GM12878 (cell line): ENCODE measurements around the gene NCAN. TPM values are rescaled to one million over a fixed set of nuclear protein-coding genes. Genes with fewer than 3 reads are reported as not detected.
A peak's percentile ranks its signal among the peaks of the same experiment; 100 is the strongest.

Experiments used
- ATAC-seq: fragments of 200-7000 bp; cut with Tn5 transposase; 3 replicates; pipeline ENCODE4 v1.9.1; 2020; ENCODE audit warnings: mild to moderate bottlenecking, moderate library complexity
- BruUV-seq: library from RNA; stranded (reverse); fragments of 400-500 nt; replicated peaks from 2 replicates; lab custom pipeline; 2021; lab: Mats Ljungman, UMichigan
- CTCF ChIA-PET: fragments of 300-600 bp; sonication (Branson Sonifier 250); formaldehyde crosslinking; extraction: SDS; loops from one replicate; lab custom pipeline; 2021; ENCODE audit warnings: inconsistent platforms; lab: Yijun Ruan, JAX
- POLR2A ChIA-PET: fragments of 350-600 bp; formaldehyde crosslinking; extraction: SDS; loops from one replicate; lab custom pipeline; 2021; ENCODE audit warnings: inconsistent platforms; lab: Charles Lee
- RAD21 ChIA-PET: fragments of 300-600 bp; sonication (Branson Sonifier 250); formaldehyde crosslinking; loops from one replicate; lab custom pipeline; 2023; ENCODE audit warnings: antibody characterized with exemption; ENCODE audit not compliant: unreplicated experiment; lab: Charles Lee
- SMC1A ChIA-PET: fragments of 300-600 bp; sonication (Branson Sonifier 250); formaldehyde crosslinking; loops from one replicate; lab custom pipeline; 2023; ENCODE audit not compliant: unreplicated experiment, uncharacterized antibody; lab: Charles Lee
- DNase-seq: peaks from one replicate; pipeline ENCODE4 v3.0.0-alpha.2; 2011; ENCODE audit warnings: low read depth, low spot score
- FAIRE-seq: peaks from 3 replicates; lab custom pipeline; 2011; peaks lifted over from hg19 to GRCh38; lab: Jason Lieb, UNC
- H2AFZ ChIP-seq: 2 replicates; pipeline ENCODE4 v1.6.0; 2011; ENCODE audit warnings: low read depth, low read length, control low read depth; ENCODE audit not compliant: control insufficient read depth
- H3K27ac ChIP-seq: 2 replicates; pipeline ENCODE4 v1.5.1; 2011; ENCODE audit warnings: control low read depth; ENCODE audit not compliant: control insufficient read depth, insufficient read depth
- H3K27me3 ChIP-seq, 2 experiments: replicated peaks in 1 of 2; 2 replicates each; pipeline versions ENCODE4 v1.6.0 to v1.6.1; 2011; ENCODE audit warnings: low read length in 1 of 2; ENCODE audit not compliant: control insufficient read depth in 2 of 2, insufficient read depth in 2 of 2
- H3K36me3 ChIP-seq, 2 experiments: 2 replicates each; pipeline ENCODE4 v1.5.1; 2011; ENCODE audit warnings: low read length in 1 of 2; ENCODE audit not compliant: control insufficient read depth in 2 of 2, insufficient read depth in 2 of 2
- H3K4me1 ChIP-seq: 2 replicates; pipeline ENCODE4 v1.6.1; 2011; ENCODE audit warnings: mild to moderate bottlenecking, low read length, moderate library complexity, mixed read lengths; ENCODE audit not compliant: control insufficient read depth, insufficient read depth
- H3K4me2 ChIP-seq: 2 replicates; pipeline ENCODE4 v1.6.0; 2011; ENCODE audit warnings: control low read depth; ENCODE audit not compliant: control insufficient read depth, insufficient read depth
- H3K4me3 ChIP-seq: fragments of 200-600 bp; sonication (generic); 2 replicates; pipeline ENCODE4 v1.5.1; 2016
- H3K79me2 ChIP-seq: 2 replicates; pipeline ENCODE4 v1.6.0; 2011; ENCODE audit warnings: low read length; ENCODE audit not compliant: control insufficient read depth, insufficient read depth
- H3K9ac ChIP-seq: 2 replicates; pipeline ENCODE4 v1.8.0; 2011; ENCODE audit warnings: low read length, control low read depth, mixed read lengths; ENCODE audit not compliant: control insufficient read depth, insufficient read depth
- H3K9me3 ChIP-seq: replicated peaks from 3 replicates; pipeline ENCODE4 v1.5.1; 2011; ENCODE audit warnings: mild to moderate bottlenecking, low read length; ENCODE audit not compliant: control insufficient read depth, insufficient read depth
- H4K20me1 ChIP-seq: 2 replicates; pipeline ENCODE4 v1.6.0; 2011; ENCODE audit not compliant: control insufficient read depth, insufficient read depth
- CHD1 ChIP-seq: IDR thresholded peaks from 2 replicates; pipeline ENCODE4 v1.6.1; 2012; ENCODE audit warnings: low read depth, low read length, improper control_type of control experiment
- CHD2 ChIP-seq: IDR thresholded peaks from 2 replicates; pipeline ENCODE4 v1.6.1; 2011; ENCODE audit warnings: low read depth, low read length, improper control_type of control experiment, borderline replicate concordance
- CREB1 ChIP-seq: IDR thresholded peaks from 2 replicates; pipeline ENCODE4 v1.6.1; 2012; ENCODE audit warnings: low read depth, mild to moderate bottlenecking, inconsistent platforms
- CREM ChIP-seq: IDR thresholded peaks from 2 replicates; pipeline ENCODE4 v1.6.1; 2014; ENCODE audit warnings: antibody characterized with exemption, low read depth
- DPF2 ChIP-seq: fragments of 450-650 bp; IDR thresholded peaks from 2 replicates; pipeline ENCODE4 v1.6.1; 2017; ENCODE audit warnings: mild to moderate bottlenecking
- EGR1 ChIP-seq, 2 experiments: IDR thresholded peaks; 1 replicate in 1 of 2; 2 replicates in 1 of 2; pipeline ENCODE4 v1.6.1; 2011 to 2012; ENCODE audit warnings: low read depth in 2 of 2, low read length in 2 of 2, borderline replicate concordance in 1 of 2, mild to moderate bottlenecking in 1 of 2, moderate library complexity in 1 of 2
- FOS ChIP-seq: IDR thresholded peaks from 3 replicates; pipeline ENCODE4 v1.6.1; 2011; ENCODE audit warnings: borderline replicate concordance; ENCODE audit not compliant: insufficient read length; ENCODE audit errors: extremely low read depth
- JUNB ChIP-seq: IDR thresholded peaks from 2 replicates; pipeline ENCODE4 v1.6.1; 2016; ENCODE audit warnings: antibody characterized with exemption, mild to moderate bottlenecking
- PAX5 ChIP-seq: IDR thresholded peaks from 2 replicates; pipeline ENCODE4 v1.6.1; 2011; ENCODE audit warnings: low read depth, low read length, borderline replicate concordance
- POLR2A ChIP-seq: IDR thresholded peaks from 2 replicates; pipeline ENCODE4 v1.6.1; 2011; ENCODE audit warnings: low read depth, mild to moderate bottlenecking, low read length
- RBBP5 ChIP-seq: fragments of 200-600 bp; sonication (generic); conservative IDR thresholded peaks from 2 replicates; pipeline ENCODE4 v1.6.1; 2016
- RUNX3 ChIP-seq: IDR thresholded peaks from 2 replicates; pipeline ENCODE4 v1.6.1; 2012; ENCODE audit warnings: low read length, inconsistent platforms
- SMARCA5 ChIP-seq: fragments of 450-650 bp; IDR thresholded peaks from 2 replicates; pipeline ENCODE4 v1.6.1; 2017; ENCODE audit warnings: mild to moderate bottlenecking
- SP1 ChIP-seq: IDR thresholded peaks from one replicate; pipeline ENCODE4 v1.6.1; 2011; ENCODE audit warnings: low read depth, low read length
- TCF12 ChIP-seq: IDR thresholded peaks from 2 replicates; pipeline ENCODE4 v1.6.1; 2011; ENCODE audit warnings: low read depth, mild to moderate bottlenecking, low read length
- TCF3 ChIP-seq: IDR thresholded peaks from 2 replicates; pipeline ENCODE4 v1.6.1; 2012; ENCODE audit warnings: low read depth, mild to moderate bottlenecking, low read length, borderline replicate concordance; ENCODE audit not compliant: insufficient read depth
- YY1 ChIP-seq: IDR thresholded peaks from 2 replicates; pipeline ENCODE4 v1.6.1; 2011; ENCODE audit warnings: low read depth, mild to moderate bottlenecking, low read length
- WGBS: methylation state at CpG from one replicate; pipeline ENCODE4 v1.1.6; 2016; ENCODE audit warnings: low lambda C conversion rate; ENCODE audit not compliant: insufficient replicate concordance, insufficient coverage; ENCODE audit errors: missing lambda C conversion rate; 5-methylcytosine and 5-hydroxymethylcytosine counted together
- in situ Hi-C: fragments of 300-500 bp; cut with MboI; formaldehyde crosslinking; loops from 9 replicates; pipeline ENCODE4 v1.14.3; 2018; ENCODE audit warnings: mixed read lengths
- intact Hi-C: fragments of 100-400 bp; cut with micrococcal nuclease; formaldehyde crosslinking; loops from one replicate; pipeline ENCODE4 v1.14.2; 2022; ENCODE audit not compliant: unreplicated experiment
- polyA plus RNA-seq, 11 experiments: library from polyadenylated mRNA; depleted of rRNA in 4 of 11; unstranded in 6 of 11; stranded (reverse) in 5 of 11; fragments of >200 nt; fragmentation: Nextera tagmentation in 4 of 11; fragmentation: Illumina TruSeq in 1 of 11; extraction: Ambion mirVana in 4 of 11; extraction: Trizol in 1 of 11; gene quantifications; 1 replicate in 1 of 11; 2 replicates in 10 of 11; pipeline versions ENCODE4 v1.2.1 to v1.2.3, GENCODE V29; 2011 to 2016; ENCODE audit warnings: inconsistent platforms in 2 of 11, missing spikeins in 2 of 11, low read depth in 1 of 11
- total RNA-seq, 4 experiments: library from RNA; depleted of rRNA in 3 of 4; stranded (reverse); fragments of >200 nt in 3 of 4; fragmentation: Illumina TruSeq in 1 of 4; extraction: Trizol in 1 of 4; gene quantifications; 2 replicates each; pipeline versions ENCODE4 v1.2.1 to v1.2.3, GENCODE V29; 2013 to 2021
- TF ChIP-seq, protein P1 (sequence below): fragments of 450-650 bp; IDR thresholded peaks from 2 replicates; pipeline ENCODE4 v1.6.1; 2017; ENCODE audit warnings: antibody characterized with exemption, mild to moderate bottlenecking, moderate library complexity

Gene NCAN
- total and polyA plus RNA-seq, 10 of the 15 experiments (the other 5 are each of a cell fraction or from before 2014, with no cell fraction given) = 0.02 to 0.34 (median 0.12) TPM; not detected in 1

DNA sequence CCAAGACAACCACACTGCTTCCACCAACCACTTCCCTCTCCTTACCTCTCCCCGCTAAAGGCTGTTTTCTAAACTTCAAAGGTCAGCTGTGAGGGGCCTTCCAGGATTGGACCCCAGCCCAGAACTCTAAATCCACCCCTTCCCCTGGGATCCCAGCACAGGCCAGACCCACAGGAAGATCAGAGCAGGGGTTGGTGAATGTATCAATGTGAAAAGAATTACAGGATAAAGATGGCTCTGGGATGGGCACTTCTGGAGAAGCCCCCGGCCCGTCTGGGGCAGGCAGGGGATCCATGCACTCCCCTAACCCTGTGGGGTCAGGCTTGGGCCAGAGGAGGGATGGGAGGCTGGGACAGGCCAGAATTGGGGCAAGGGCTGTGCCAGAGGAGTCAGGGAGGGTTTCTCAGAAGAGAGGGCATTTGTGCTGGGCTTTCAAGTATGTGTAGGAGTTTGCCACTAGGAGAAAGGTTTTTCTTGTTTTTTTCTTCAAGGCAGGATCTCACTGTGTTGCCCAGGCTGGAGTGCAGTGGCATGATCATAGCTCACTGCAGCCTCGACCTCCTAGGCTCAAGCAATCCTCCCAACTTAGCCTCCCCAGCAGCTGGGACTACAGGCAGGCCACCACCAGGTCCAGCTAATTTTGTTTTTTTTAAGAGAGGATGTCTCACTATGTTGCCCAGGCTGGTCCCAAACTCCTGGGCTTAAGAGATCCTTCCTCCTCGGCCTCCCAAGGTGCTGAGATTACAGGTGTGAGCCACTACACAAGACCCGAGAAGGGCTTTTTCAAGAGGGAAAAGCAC lies 40.7 kb upstream of the NCAN start (continued):
- TF ChIP-seq, protein P1, sequence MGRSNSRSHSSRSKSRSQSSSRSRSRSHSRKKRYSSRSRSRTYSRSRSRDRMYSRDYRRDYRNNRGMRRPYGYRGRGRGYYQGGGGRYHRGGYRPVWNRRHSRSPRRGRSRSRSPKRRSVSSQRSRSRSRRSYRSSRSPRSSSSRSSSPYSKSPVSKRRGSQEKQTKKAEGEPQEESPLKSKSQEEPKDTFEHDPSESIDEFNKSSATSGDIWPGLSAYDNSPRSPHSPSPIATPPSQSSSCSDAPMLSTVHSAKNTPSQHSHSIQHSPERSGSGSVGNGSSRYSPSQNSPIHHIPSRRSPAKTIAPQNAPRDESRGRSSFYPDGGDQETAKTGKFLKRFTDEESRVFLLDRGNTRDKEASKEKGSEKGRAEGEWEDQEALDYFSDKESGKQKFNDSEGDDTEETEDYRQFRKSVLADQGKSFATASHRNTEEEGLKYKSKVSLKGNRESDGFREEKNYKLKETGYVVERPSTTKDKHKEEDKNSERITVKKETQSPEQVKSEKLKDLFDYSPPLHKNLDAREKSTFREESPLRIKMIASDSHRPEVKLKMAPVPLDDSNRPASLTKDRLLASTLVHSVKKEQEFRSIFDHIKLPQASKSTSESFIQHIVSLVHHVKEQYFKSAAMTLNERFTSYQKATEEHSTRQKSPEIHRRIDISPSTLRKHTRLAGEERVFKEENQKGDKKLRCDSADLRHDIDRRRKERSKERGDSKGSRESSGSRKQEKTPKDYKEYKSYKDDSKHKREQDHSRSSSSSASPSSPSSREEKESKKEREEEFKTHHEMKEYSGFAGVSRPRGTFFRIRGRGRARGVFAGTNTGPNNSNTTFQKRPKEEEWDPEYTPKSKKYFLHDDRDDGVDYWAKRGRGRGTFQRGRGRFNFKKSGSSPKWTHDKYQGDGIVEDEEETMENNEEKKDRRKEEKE = no peak
- no peak for TF ChIP-seq FOS

DNA sequence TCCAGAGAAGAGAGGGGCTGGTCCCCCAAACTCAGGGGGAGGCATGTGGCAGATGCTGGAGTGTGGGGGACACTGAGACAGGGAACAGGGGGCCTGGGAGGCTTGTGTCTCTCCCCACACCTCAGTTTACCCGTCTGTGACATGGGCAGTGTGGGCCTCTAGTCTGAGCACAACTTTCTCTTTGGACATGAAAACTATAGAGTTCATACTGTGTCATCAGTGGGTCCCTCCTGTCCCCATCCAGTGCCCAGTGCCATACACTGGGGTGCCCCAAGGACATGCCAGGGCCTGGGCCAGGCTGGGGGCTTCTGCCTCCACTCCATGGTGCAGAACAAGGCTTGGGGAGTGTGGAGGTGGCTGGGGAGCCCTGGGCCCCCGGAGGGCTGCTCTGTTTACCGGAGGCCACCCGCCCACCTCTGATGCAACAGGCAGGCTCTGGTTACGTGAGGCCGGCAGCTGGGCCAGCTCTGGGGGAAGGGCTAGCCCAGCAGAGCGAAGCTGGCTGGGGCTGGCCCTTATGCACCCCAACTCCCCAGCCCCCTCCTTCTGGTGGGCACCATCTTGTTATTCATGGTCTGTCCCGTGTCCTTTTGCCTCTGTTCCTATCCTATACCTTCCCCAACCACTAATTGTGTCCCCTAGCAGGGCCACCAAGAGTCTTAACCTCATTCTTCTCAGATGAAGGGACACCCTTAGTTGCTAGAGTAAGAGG lies 39.8 kb upstream of the NCAN start:
- H3K36me3 ChIP-seq = no peaks in the 10 kb centered on the region
- H4K20me1 ChIP-seq = no peaks in the 10 kb centered on the region
- peaks cover 26% of the 10 kb centered on the region for H3K4me1 ChIP-seq
- CTCF ChIA-PET = interaction anchor here (0.7 to 6.6 kb wide), 4 partner anchors 14 to 31 kb away, joined by 3 to 86 read pairs (median 4); no protein-coding TSS in a partner anchor
- 32% methylated on average over 8 of the region's 8 CpGs for WGBS
- H3K4me2 ChIP-seq = peak overlapping the region; percentile 24; the same call in 1 of the 2 replicates
- RAD21 ChIA-PET = interaction anchor here (14.0 kb wide), 1 partner anchor 18 kb away, joined by 394 read pairs; no protein-coding TSS in a partner anchor
- BruUV-seq = no TSS peak
- no peaks in the 10 kb centered on the region for H3K9me3 ChIP-seq
- TF ChIP-seq SP1 = peak; percentile 56
- TF ChIP-seq EGR1 (IDR thresholded peaks at IDR 0.05; ENCODE audit: borderline replicate concordance in 1 of 2, low read depth in 2 of 2, low read length in 2 of 2) = peak in 1 of 2 experiments; percentile 68; a peak in 1 of 3 replicates
- TF ChIP-seq CREM = peak; percentile 42; the same call in 1 of the 2 replicates
- TF ChIP-seq SMARCA5 = peak; percentile 54; the same call in 1 of the 2 replicates
- TF ChIP-seq TCF12 = peak; percentile 93
- TF ChIP-seq YY1 = 0 out of 2 replicates have a peak, but pooled peaks have one; percentile 12
- no peak for TF ChIP-seq CHD1
- TF ChIP-seq POLR2A = 0 out of 2 replicates have a peak, but pooled peaks have one; percentile 36
- TF ChIP-seq PAX5 = 0 out of 2 replicates have a peak, but pooled peaks have one; percentile 39
- 0 out of 2 replicates have a peak, but pooled peaks have one; percentile 43 for TF ChIP-seq TCF3
- TF ChIP-seq RUNX3 = 0 out of 2 replicates have a peak, but pooled peaks have one; percentile 16
- 0 out of 2 replicates have a peak, but pooled peaks have one; percentile 43 for TF ChIP-seq CREB1
- TF ChIP-seq JUNB = no peak
- TF ChIP-seq CHD2 = no peak
- 0 out of 2 replicates have a peak, but pooled peaks have one; percentile 35 for TF ChIP-seq DPF2
- no peak for TF ChIP-seq RBBP5
- TF ChIP-seq, all 136 proteins: peak for 12
- in situ Hi-C loops (no loop called here), intact Hi-C loops (no loop called here)
- Histone ChIP-seq H3K27ac (peak overlapping the region; percentile 57), H3K9ac (no peak overlapping the region), H2AFZ (no peak overlapping the region; the same call in 1 of the 2 replicates), H3K79me2 (peaks cover 7% of the 10 kb centered on the region), H3K27me3 (no peaks in the 10 kb centered on the region), H3K4me3 (no peak overlapping the region)
- FAIRE-seq (no peak), DNase-seq (no peak), ATAC-seq (peak; percentile 23)
- SMC1A ChIA-PET = interaction anchor here (1.1 to 6.5 kb wide), 6 partner anchors 12 to 31 kb away, joined by 3 to 114 read pairs (median 4); no protein-coding TSS in a partner anchor
- POLR2A ChIA-PET = interaction anchor here (0.9 kb wide), 1 partner anchor 20 kb away, joined by 3 read pairs; no protein-coding TSS in a partner anchor
